KMS-11 (cell line): ENCODE data around the gene CMC2.

Experiments used
- H2AFZ ChIP-seq: fragments of 200-600 bp; sonication (generic); 2 replicates; pipeline ENCODE4 v1.6.1; 2016; ENCODE audit warnings: antibody characterized with exemption, mixed run types, low read depth
- H3K27ac ChIP-seq: fragments of 200-600 bp; sonication (generic); 2 replicates; pipeline ENCODE4 v1.6.1; 2016; ENCODE audit warnings: mild to moderate bottlenecking, mixed run types
- H3K27me3 ChIP-seq: fragments of 200-600 bp; sonication (generic); 2 replicates; pipeline ENCODE4 v1.6.1; 2017; ENCODE audit warnings: mild to moderate bottlenecking, low read depth, mixed run types, moderate library complexity; ENCODE audit not compliant: insufficient read depth
- H3K36me3 ChIP-seq: fragments of 200-600 bp; sonication (generic); 2 replicates; pipeline ENCODE4 v1.6.1; 2017; ENCODE audit warnings: mild to moderate bottlenecking, mixed run types; ENCODE audit not compliant: insufficient read depth
- H3K4me1 ChIP-seq: fragments of 200-600 bp; sonication (generic); 2 replicates; pipeline ENCODE4 v1.6.1; 2016; ENCODE audit warnings: mild to moderate bottlenecking, low read depth, mixed run types; ENCODE audit not compliant: poor library complexity, severe bottlenecking
- H3K4me2 ChIP-seq: fragments of 200-600 bp; sonication (generic); 2 replicates; pipeline ENCODE4 v1.7.0; 2016; ENCODE audit warnings: mild to moderate bottlenecking, mixed run types
- H3K4me3 ChIP-seq: fragments of 200-600 bp; sonication (generic); IDR thresholded peaks from 2 replicates; pipeline ENCODE4 v1.6.1; 2017; ENCODE audit warnings: low read depth, low read length, mixed read lengths; ENCODE audit not compliant: insufficient read depth
- H3K79me2 ChIP-seq: fragments of 200-600 bp; sonication (generic); 2 replicates; pipeline ENCODE4 v1.6.1; 2016; ENCODE audit warnings: low read depth, mixed run types; ENCODE audit not compliant: insufficient read depth
- H3K9ac ChIP-seq: fragments of 200-600 bp; sonication (generic); 2 replicates; pipeline ENCODE4 v1.6.1; 2016; ENCODE audit warnings: mild to moderate bottlenecking, mixed run types
- H4K20me1 ChIP-seq: fragments of 200-600 bp; sonication (generic); 2 replicates; pipeline ENCODE4 v1.6.1; 2016; ENCODE audit warnings: mild to moderate bottlenecking, mixed run types; ENCODE audit not compliant: insufficient read depth
- CTCF ChIP-seq: fragments of 200-600 bp; sonication (generic); conservative IDR thresholded peaks from 2 replicates; pipeline ENCODE4 v1.6.1; 2017; ENCODE audit warnings: low read depth, mild to moderate bottlenecking, antibody characterized with exemption, low read length, moderate library complexity, mixed read lengths

CMC2 gene

GRCh38 chr16:80938879-80939260, 67.8 kb downstream of the CMC2 start:
- H3K27ac ChIP-seq = no peak overlapping the region
- no peaks in the 10 kb centered on the region for H3K4me1 ChIP-seq
- H3K79me2 ChIP-seq = no peaks in the 10 kb centered on the region
- TF ChIP-seq CTCF = no peak
- H3K4me2 ChIP-seq = no peak overlapping the region
- no peak overlapping the region for H3K9ac ChIP-seq
- H3K36me3 ChIP-seq = no peaks in the 10 kb centered on the region
- no peak overlapping the region for H3K4me3 ChIP-seq
- no peaks in the 10 kb centered on the region for H3K27me3 ChIP-seq
- no peaks in the 10 kb centered on the region for H4K20me1 ChIP-seq
- no peak overlapping the region for H2AFZ ChIP-seq

- H3K27me3 ChIP-seq = no peaks in the 10 kb centered on the region
- H3K4me1 ChIP-seq = no peaks in the 10 kb centered on the region
- no peaks in the 10 kb centered on the region for H3K36me3 ChIP-seq
- no peaks in the 10 kb centered on the region for H4K20me1 ChIP-seq
- no peak overlapping the region for H3K27ac ChIP-seq
- no peak overlapping the region for H3K4me2 ChIP-seq
- H2AFZ ChIP-seq = no peak overlapping the region
- no peak overlapping the region for H3K9ac ChIP-seq
- TF ChIP-seq CTCF = no peak
- no peaks in the 10 kb centered on the region for H3K79me2 ChIP-seq
- H3K4me3 ChIP-seq = no peak overlapping the region
Measured at GRCh38 chr16:80938004-80938878, 68.4 kb downstream of the CMC2 start.

- H3K4me1 ChIP-seq = no peaks in the 10 kb centered on the region
- no peak overlapping the region for H2AFZ ChIP-seq
- no peak overlapping the region for H3K27ac ChIP-seq
- H3K27me3 ChIP-seq = no peaks in the 10 kb centered on the region
- no peaks in the 10 kb centered on the region for H4K20me1 ChIP-seq
- TF ChIP-seq CTCF = no peak
- H3K9ac ChIP-seq = no peak overlapping the region
- no peak overlapping the region for H3K4me2 ChIP-seq
- H3K79me2 ChIP-seq = no peaks in the 10 kb centered on the region
- no peak overlapping the region for H3K4me3 ChIP-seq
- H3K36me3 ChIP-seq = no peaks in the 10 kb centered on the region
Measured at GRCh38 chr16:80936410-80936809, 70.3 kb downstream of the CMC2 start.

GRCh38 chr16:80935691-80936090, 71.0 kb downstream of the CMC2 start:
- Histone ChIP-seq H3K9ac (no peak overlapping the region), H3K4me2 (no peak overlapping the region), H3K36me3 (no peaks in the 10 kb centered on the region), H3K4me1 (no peaks in the 10 kb centered on the region), H3K27me3 (no peaks in the 10 kb centered on the region), H3K79me2 (no peaks in the 10 kb centered on the region), H3K4me3 (no peak overlapping the region), H3K27ac (no peak overlapping the region), H2AFZ (no peak overlapping the region), H4K20me1 (no peaks in the 10 kb centered on the region)
- TF ChIP-seq CTCF = no peak
